Endothelial cell of umbilical vein (primary cell): ENCODE data around the gene ZNF37A. TPM values are rescaled to one million over a fixed set of nuclear protein-coding genes. Genes with fewer than 3 reads are reported as not detected.

Experiments used
- BruUV-seq: library from RNA; stranded (reverse); fragments of 400-500 nt; replicated peaks from 2 replicates; lab custom pipeline; 2021; lab: Mats Ljungman, UMichigan
- CTCF ChIA-PET: fragments of 300-600, 350-600 bp; sonication (Branson Sonifier 250); formaldehyde crosslinking; loops from one replicate; lab custom pipeline; 2021; ENCODE audit warnings: antibody characterized with exemption, inconsistent platforms; lab: Charles Lee
- POLR2A ChIA-PET: fragments of 300-600, 350-600 bp; sonication (Branson Sonifier 250); formaldehyde crosslinking; loops from one replicate; lab custom pipeline; 2021; ENCODE audit warnings: antibody characterized with exemption, inconsistent platforms; lab: Charles Lee
- DNase-seq: peaks from one replicate; pipeline ENCODE4 v3.0.0-alpha.2; 2011; ENCODE audit warnings: low read depth, low spot score
- FAIRE-seq: peaks from 2 replicates; lab custom pipeline; 2011; peaks lifted over from hg19 to GRCh38; lab: Jason Lieb, UNC
- H2AFZ ChIP-seq: 2 replicates; pipeline ENCODE4 v1.6.0; 2012; ENCODE audit warnings: low read depth, low read length, control low read depth, inconsistent platforms
- H3K27ac ChIP-seq: 2 replicates; pipeline ENCODE4 v1.5.1; 2011; ENCODE audit warnings: low read depth, mild to moderate bottlenecking, control low read depth, low read length, moderate library complexity; ENCODE audit not compliant: insufficient read depth
- H3K27me3 ChIP-seq, 2 experiments: 2 replicates each; pipeline versions ENCODE4 v1.6.0 to v1.6.1; 2011; ENCODE audit warnings: low read length in 2 of 2, mixed read lengths in 1 of 2; ENCODE audit not compliant: control insufficient read depth in 2 of 2, insufficient read depth in 2 of 2
- H3K36me3 ChIP-seq, 2 experiments: 2 replicates in 1 of 2; 3 replicates in 1 of 2; pipeline ENCODE4 v1.5.1; 2011; ENCODE audit warnings: low read length in 2 of 2, mild to moderate bottlenecking in 1 of 2, moderate library complexity in 1 of 2; ENCODE audit not compliant: control insufficient read depth in 2 of 2, insufficient read depth in 2 of 2; ENCODE audit errors: extremely low read depth in 1 of 2
- H3K4me1 ChIP-seq: 3 replicates; pipeline ENCODE4 v1.5.1; 2011; ENCODE audit warnings: mild to moderate bottlenecking, low read length; ENCODE audit not compliant: control insufficient read depth, insufficient read depth; ENCODE audit errors: extremely low read depth
- H3K4me2 ChIP-seq: 2 replicates; pipeline ENCODE4 v1.6.1; 2011; ENCODE audit warnings: low read length, control low read depth, mixed read lengths; ENCODE audit not compliant: insufficient read depth
- H3K4me3 ChIP-seq, 3 experiments: fragments of 200-600 bp in 1 of 3; sonication (generic), shearing (Covaris generic) in 1 of 3; replicated peaks in 1 of 3; 2 replicates each; pipeline ENCODE4 v1.5.1; 2011 to 2016; ENCODE audit warnings: control low read depth in 3 of 3, low read length in 3 of 3, mild to moderate bottlenecking in 2 of 3, inconsistent platforms in 1 of 3, low read depth in 1 of 3, moderate library complexity in 1 of 3; ENCODE audit not compliant: insufficient read depth in 1 of 3
- H3K79me2 ChIP-seq: 2 replicates; pipeline ENCODE4 v1.6.0; 2012; ENCODE audit warnings: low read length, inconsistent platforms; ENCODE audit not compliant: control insufficient read depth, insufficient read depth
- H3K9ac ChIP-seq: replicated peaks from 2 replicates; pipeline ENCODE3; 2011; ENCODE audit warnings: low read length, control low read depth; ENCODE audit not compliant: insufficient read depth; ENCODE audit errors: extremely low read depth
- H3K9me1 ChIP-seq: replicated peaks from 3 replicates; pipeline ENCODE4 v1.6.0; 2011; ENCODE audit warnings: mild to moderate bottlenecking, low read length; ENCODE audit not compliant: control insufficient read depth, insufficient read depth; ENCODE audit errors: extremely low read depth
- H3K9me3 ChIP-seq: replicated peaks from 2 replicates; pipeline ENCODE4 v1.5.1; 2012; ENCODE audit warnings: low read length, inconsistent platforms; ENCODE audit not compliant: control insufficient read depth, insufficient read depth
- H4K20me1 ChIP-seq: replicated peaks from 2 replicates; pipeline ENCODE3; 2011; ENCODE audit warnings: mild to moderate bottlenecking, low read length; ENCODE audit not compliant: control insufficient read depth, insufficient read depth; ENCODE audit errors: extremely low read depth
- CTCF ChIP-seq, 2 donors: IDR thresholded peaks; 1 replicate in 1 of 2; 2 replicates in 1 of 2; pipeline ENCODE4 v1.5.1; 2011; ENCODE audit warnings: low read length in 2 of 2, mild to moderate bottlenecking in 2 of 2, moderate library complexity in 2 of 2, control low read depth in 1 of 2, inconsistent platforms in 1 of 2, low read depth in 1 of 2; ENCODE audit not compliant: insufficient read depth in 1 of 2; ENCODE audit errors: extremely low read depth in 1 of 2
- EZH2 ChIP-seq: IDR thresholded peaks from 2 replicates; pipeline ENCODE4 v1.6.1; 2012; ENCODE audit warnings: borderline replicate concordance, low read depth, mild to moderate bottlenecking, moderate library complexity, low read length, inconsistent platforms; ENCODE audit not compliant: severe bottlenecking
- FOS ChIP-seq: IDR thresholded peaks from 2 replicates; pipeline ENCODE4 v1.6.1; 2011; ENCODE audit warnings: mild to moderate bottlenecking, low read length, moderate library complexity, borderline replicate concordance; ENCODE audit not compliant: insufficient read depth
- GATA2 ChIP-seq: IDR thresholded peaks from 2 replicates; pipeline ENCODE4 v1.7.0; 2011; ENCODE audit warnings: low read depth, mild to moderate bottlenecking, moderate library complexity, mixed read lengths, low read length; ENCODE audit not compliant: insufficient read length, insufficient read depth
- JUN ChIP-seq: IDR thresholded peaks from 2 replicates; pipeline ENCODE4 v1.6.1; 2011; ENCODE audit warnings: borderline replicate concordance, low read depth; ENCODE audit not compliant: insufficient read length, insufficient read depth
- MAX ChIP-seq: IDR thresholded peaks from 2 replicates; pipeline ENCODE4 v1.6.1; 2011; ENCODE audit not compliant: insufficient read depth, insufficient read length
- MYC ChIP-seq: IDR thresholded peaks from one replicate; pipeline ENCODE4 v1.6.1; 2011; ENCODE audit warnings: mild to moderate bottlenecking, low read depth, low read length
- POLR2A ChIP-seq: IDR thresholded peaks from 2 replicates; pipeline ENCODE4 v1.6.1; 2012; ENCODE audit warnings: low read depth, mild to moderate bottlenecking, control low read depth, low read length
- POLR2AphosphoS5 ChIP-seq: IDR thresholded peaks from 2 replicates; pipeline ENCODE4 v1.6.1; 2012; ENCODE audit warnings: low read depth, mild to moderate bottlenecking, control low read depth, low read length, moderate library complexity; ENCODE audit not compliant: insufficient read depth
- dilution Hi-C: fragments of 300-500 bp; cut with MboI; formaldehyde crosslinking; loops from one replicate; pipeline ENCODE4 v1.15.0; 2019; ENCODE audit warnings: low sequenced_read_pairs; ENCODE audit not compliant: extremely low pct_ligation_motif_present
- intact Hi-C: fragments of 100-400 bp; cut with micrococcal nuclease; formaldehyde crosslinking; loops from one replicate; pipeline ENCODE4 v1.10.0; 2022
- polyA plus RNA-seq, 4 experiments: library from polyadenylated mRNA; depleted of rRNA in 3 of 4; stranded (reverse) in 3 of 4; unstranded in 1 of 4; fragments of >200 nt; gene quantifications; 2 replicates each; pipeline versions ENCODE4 v1.2.1 to v1.2.3, GENCODE V29; 2011 to 2012; ENCODE audit warnings: missing spikeins in 1 of 4
- total RNA-seq: library from RNA; stranded (reverse); gene quantifications from 2 replicates; pipeline ENCODE4 v1.2.3, GENCODE V29; 2021

Gene ZNF37A
- total and polyA plus RNA-seq, 2 donors (not counting 3 experiments of a cell fraction or from before 2014, with no cell fraction given) = 3.4 to 14.5 TPM

GRCh38 chr10:38070501-38070900, 23.6 kb upstream of the ZNF37A start:
- Histone ChIP-seq H3K9me3 (no peaks in the 10 kb centered on the region), H3K4me3 (no peak overlapping the region), H3K27me3 (no peaks in the 10 kb centered on the region), H3K9me1 (no peaks in the 10 kb centered on the region), H3K27ac (no peak overlapping the region), H3K4me1 (no peaks in the 10 kb centered on the region), H3K36me3 (no peaks in the 10 kb centered on the region), H2AFZ (no peak overlapping the region), H3K4me2 (no peak overlapping the region), H4K20me1 (no peaks in the 10 kb centered on the region), H3K9ac (no peak overlapping the region), H3K79me2 (no peaks in the 10 kb centered on the region)
- FAIRE-seq = no peak
- intact Hi-C loops (no loop called here), dilution Hi-C loops (no loop called here)
- POLR2A ChIA-PET = no interaction called here
- no TSS peak for BruUV-seq
- no peak for DNase-seq
- TF ChIP-seq JUN = no peak
- no peak for TF ChIP-seq EZH2
- no peak for TF ChIP-seq GATA2
- TF ChIP-seq CTCF (IDR thresholded peaks at IDR 0.05; ENCODE audit: extremely low read depth in 1 of 2, insufficient read depth in 1 of 2, low read depth in 1 of 2, low read length in 2 of 2) = no peak
- no peak for TF ChIP-seq MAX
- TF ChIP-seq MYC = no peak
- no peak for TF ChIP-seq POLR2AphosphoS5
- no peak for TF ChIP-seq FOS
- no peak for TF ChIP-seq POLR2A
- CTCF ChIA-PET = no interaction called here
